B cell (primary cell): ENCODE results near the gene TRAF3. TPM values are rescaled to one million over a fixed set of nuclear protein-coding genes. Genes with fewer than 3 reads are reported as not detected.

ENCODE experiments used
- ATAC-seq: fragments of 200-7000 bp; cut with Tn5 transposase; one replicate; pipeline ENCODE4 v1.10.0; 2021; ENCODE audit warnings: low read depth, mild to moderate bottlenecking, moderate number of reproducible peaks, moderate library complexity
- CTCF ChIA-PET: fragments of 350-600 bp; sonication (Branson Sonifier 250); formaldehyde crosslinking; loops from one replicate; lab custom pipeline; 2021; ENCODE audit warnings: antibody characterized with exemption, inconsistent platforms; lab: Charles Lee
- POLR2A ChIA-PET: fragments of 350-600 bp; sonication (Branson Sonifier 250); formaldehyde crosslinking; loops from one replicate; lab custom pipeline; 2021; ENCODE audit warnings: antibody characterized with exemption; lab: Charles Lee
- DNase-seq: peaks from one replicate; pipeline ENCODE4 v3.0.0; 2013
- H2AFZ ChIP-seq: 2 replicates; pipeline ENCODE4 v1.6.1; 2012; ENCODE audit warnings: mild to moderate bottlenecking, low read depth, low read length; ENCODE audit not compliant: insufficient read depth, poor library complexity, severe bottlenecking
- H3K27ac ChIP-seq, 2 donors: 1 replicate in 1 of 2; 2 replicates in 1 of 2; pipeline ENCODE4 v1.5.1; 2012 to 2013; ENCODE audit warnings: low read length in 2 of 2, mild to moderate bottlenecking in 2 of 2, moderate library complexity in 1 of 2
- H3K27me3 ChIP-seq, 4 experiments: fragments of 200-600 bp in 1 of 4; sonication (generic) in 1 of 4; replicated peaks in 1 of 4; 1 replicate in 2 of 4; 2 replicates in 2 of 4; pipeline versions ENCODE4 v1.6.1 to v1.7.0; 2013 to 2016; ENCODE audit warnings: low read length in 3 of 4, mild to moderate bottlenecking in 2 of 4, mixed read lengths in 1 of 4, moderate library complexity in 1 of 4; ENCODE audit not compliant: insufficient read depth in 4 of 4, control insufficient read depth in 3 of 4; ENCODE audit errors: control extremely low read depth in 1 of 4
- H3K36me3 ChIP-seq, 2 experiments: replicated peaks in 1 of 2; 1 replicate in 1 of 2; 2 replicates in 1 of 2; pipeline versions ENCODE4 v1.6.1 to v1.7.1; 2013; ENCODE audit warnings: low read length in 1 of 2; ENCODE audit not compliant: insufficient read depth in 2 of 2, control insufficient read depth in 1 of 2; ENCODE audit errors: control extremely low read depth in 1 of 2, extremely low read depth in 1 of 2
- H3K4me1 ChIP-seq, 2 donors: fragments of 200-600 bp in 1 of 2; sonication (generic) in 1 of 2; 1 replicate in 1 of 2; 2 replicates in 1 of 2; pipeline versions ENCODE4 v1.5.1 to v1.6.1; 2013 to 2017; ENCODE audit warnings: low read length in 2 of 2; ENCODE audit not compliant: control insufficient read depth in 2 of 2, insufficient read depth in 2 of 2
- H3K4me2 ChIP-seq: replicated peaks from 2 replicates; pipeline ENCODE3; 2012; ENCODE audit warnings: mild to moderate bottlenecking, low read depth, low read length; ENCODE audit not compliant: poor library complexity, severe bottlenecking
- H3K4me3 ChIP-seq, 5 experiments: fragments of 200-600 bp in 1 of 5; sonication (generic) in 1 of 5; 1 replicate in 3 of 5; 2 replicates in 2 of 5; pipeline versions ENCODE4 v1.5.1 to v1.7.0; 2011 to 2016; ENCODE audit warnings: low read length in 4 of 5, mild to moderate bottlenecking in 4 of 5, low read depth in 2 of 5, control low read depth in 1 of 5, moderate library complexity in 1 of 5; ENCODE audit not compliant: insufficient read depth in 1 of 5; ENCODE audit errors: control extremely low read depth in 1 of 5, extremely low read depth in 1 of 5
- H3K79me2 ChIP-seq: fragments of 200-600 bp; sonication (generic); one replicate; pipeline ENCODE4 v1.6.0; 2016; ENCODE audit warnings: low read length; ENCODE audit not compliant: control insufficient read depth, insufficient read depth
- H3K9ac ChIP-seq: fragments of 200-600 bp; sonication (generic); 2 replicates; pipeline ENCODE4 v1.6.1; 2017; ENCODE audit warnings: mild to moderate bottlenecking, low read length, moderate library complexity
- H3K9me3 ChIP-seq, 3 donors: one replicate each; pipeline versions ENCODE4 v1.6.1 to v1.7.1; 2013; ENCODE audit warnings: low read length in 2 of 3; ENCODE audit not compliant: control insufficient read depth in 2 of 3, insufficient read depth in 1 of 3; ENCODE audit errors: control extremely low read depth in 1 of 3
- H4K20me1 ChIP-seq: 2 replicates; pipeline ENCODE4 v1.6.0; 2012; ENCODE audit warnings: mild to moderate bottlenecking, low read length; ENCODE audit not compliant: insufficient read depth, control insufficient read depth, poor library complexity, severe bottlenecking
- H3K27ac Mint-ChIP-seq: one replicate; pipeline ENCODE4 v1.8.0; 2021; ENCODE audit warnings: mixed read lengths
- H3K27me3 Mint-ChIP-seq: one replicate; pipeline ENCODE4 v1.8.0; 2021; ENCODE audit warnings: mixed read lengths
- H3K4me1 Mint-ChIP-seq: one replicate; pipeline ENCODE4 v1.8.0; 2021; ENCODE audit warnings: mixed read lengths
- H3K4me3 Mint-ChIP-seq: one replicate; pipeline ENCODE4 v1.8.0; 2021; ENCODE audit warnings: mixed read lengths
- H3K9me3 Mint-ChIP-seq: one replicate; pipeline ENCODE4 v1.8.0; 2022; ENCODE audit warnings: mixed read lengths; ENCODE audit not compliant: insufficient read depth
- CTCF ChIP-seq: fragments of 200-600 bp; IDR thresholded peaks from one replicate; pipeline ENCODE4 v1.8.0; 2022; ENCODE audit warnings: antibody characterized with exemption, mild to moderate bottlenecking
- EZH2 ChIP-seq: IDR thresholded peaks from 2 replicates; pipeline ENCODE4 v1.6.1; 2012; ENCODE audit warnings: borderline replicate concordance, low read depth, mild to moderate bottlenecking, moderate library complexity, low read length; ENCODE audit not compliant: insufficient read depth, poor library complexity, severe bottlenecking
- WGBS: methylation state at CpG from one replicate; pipeline ENCODE4 v1.1.5; 2013; ENCODE audit warnings: missing lambda C conversion rate; ENCODE audit not compliant: insufficient coverage; 5-methylcytosine and 5-hydroxymethylcytosine counted together
- intact Hi-C: fragments of 100-400 bp; cut with micrococcal nuclease; formaldehyde crosslinking; loops from one replicate; pipeline ENCODE4 v1.10.0; 2022
- polyA plus RNA-seq: library from polyadenylated mRNA; depleted of rRNA; stranded (reverse); fragments of >200 nt; gene quantifications from 2 replicates; pipeline ENCODE4 v1.2.3, GENCODE V29; 2012
- total RNA-seq, 2 donors: library from RNA; stranded (reverse); fragments of 120-200 nt in 1 of 2; gene quantifications; 1 replicate in 1 of 2; 2 replicates in 1 of 2; pipeline versions ENCODE4 v1.2.3 to v1.2.4, GENCODE V29; 2013 to 2022

Gene TRAF3
- total and polyA plus RNA-seq, 2 donors (not counting 1 experiment from before 2014, with no cell fraction given), result 42.8 to 89.8 TPM

DNA sequence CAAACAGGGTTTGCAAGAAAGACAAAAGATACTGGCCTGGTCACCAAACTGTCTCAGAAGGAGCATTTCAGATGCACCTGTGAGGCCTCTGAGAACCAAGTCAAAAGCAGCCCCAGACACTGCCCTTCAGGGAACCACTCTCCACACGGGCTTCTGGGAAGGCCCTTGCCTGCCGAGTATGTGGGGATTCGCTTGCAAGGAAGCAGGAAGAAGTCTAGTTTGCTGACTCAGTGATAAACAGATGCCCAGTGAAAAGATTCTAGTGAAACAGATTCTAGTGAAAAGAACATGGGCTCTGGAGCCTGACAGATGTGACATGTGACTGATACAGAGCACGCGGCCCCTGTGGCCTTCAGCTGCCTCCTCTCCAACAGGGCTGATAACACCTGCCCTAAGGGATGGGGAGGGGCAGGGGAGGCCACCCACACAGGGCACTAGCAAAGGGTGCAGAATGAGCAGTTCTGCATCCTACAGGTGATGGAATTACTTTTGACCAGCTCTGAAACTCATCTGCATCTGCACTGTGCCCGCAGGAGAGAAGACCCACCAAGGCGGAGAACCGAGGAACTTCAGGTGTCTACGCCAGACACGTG, 164.3 kb downstream of the TRAF3 start:
- intact Hi-C loops, result no loop called here
- ATAC-seq (peak; percentile 32), DNase-seq (no peak)
- Mint-ChIP-seq H3K4me1 (peaks cover 16% of the 10 kb centered on the region), H3K4me3 (no peak overlapping the region), H3K27me3 (no peaks in the 10 kb centered on the region), H3K27ac (peak overlapping the region; percentile 5), H3K9me3 (no peaks in the 10 kb centered on the region)
- no peaks in the 10 kb centered on the region for H4K20me1 ChIP-seq
- H3K79me2 ChIP-seq, result no peaks in the 10 kb centered on the region
- H3K4me1 ChIP-seq, result peaks cover 0 to 18% of the 10 kb centered on the region in 2 donors
- ChIA-PET POLR2A (interaction anchor here (0.6 to 1.6 kb wide), 2 partner anchors 10 to 659 kb away, joined by 3 to 6 read pairs; no protein-coding TSS in a partner anchor), CTCF (no interaction called here)
- no peak overlapping the region for H3K4me3 ChIP-seq
- no peaks in the 10 kb centered on the region for H3K27me3 ChIP-seq
- no peaks in the 10 kb centered on the region for H3K9me3 ChIP-seq
- no peak overlapping the region for H3K4me2 ChIP-seq
- TF ChIP-seq EZH2, result no peak
- no peak for TF ChIP-seq CTCF
- H3K27ac ChIP-seq, result no peak overlapping the region
- WGBS, result 72% methylated on average over 10 of the region's 10 CpGs
- H3K9ac ChIP-seq, result no peak overlapping the region
- H2AFZ ChIP-seq, result no peak overlapping the region
- peaks cover 0 to 8% of the 10 kb centered on the region in 2 experiments for H3K36me3 ChIP-seq

- Mint-ChIP-seq H3K27me3 (no peaks in the 10 kb centered on the region), H3K9me3 (no peaks in the 10 kb centered on the region), H3K4me3 (no peak overlapping the region), H3K27ac (peak overlapping the region; percentile 26), H3K4me1 (peaks cover 20% of the 10 kb centered on the region)
- peaks cover 0 to 23% of the 10 kb centered on the region in 2 donors for H3K4me1 ChIP-seq
- no peak for ATAC-seq
- POLR2A ChIA-PET, result interaction anchor here (0.6 to 1.6 kb wide), 2 partner anchors 11 to 658 kb away, joined by 3 to 6 read pairs; no protein-coding TSS in a partner anchor
- H3K27ac ChIP-seq, result no peak overlapping the region
- CTCF ChIA-PET, result no interaction called here
- no peak for DNase-seq
- intact Hi-C loops, result no loop called here
- no peaks in the 10 kb centered on the region for H3K79me2 ChIP-seq
- WGBS, result 78% methylated on average over 10 of the region's 13 CpGs
- H2AFZ ChIP-seq, result no peak overlapping the region
- peaks cover 0 to 8% of the 10 kb centered on the region in 2 experiments for H3K36me3 ChIP-seq
- no peak overlapping the region for H3K4me2 ChIP-seq
- no peak for TF ChIP-seq EZH2
- TF ChIP-seq CTCF, result no peak
- no peaks in the 10 kb centered on the region for H3K27me3 ChIP-seq
- no peak overlapping the region for H3K4me3 ChIP-seq
- no peaks in the 10 kb centered on the region for H3K9me3 ChIP-seq
- no peaks in the 10 kb centered on the region for H4K20me1 ChIP-seq
- no peak overlapping the region for H3K9ac ChIP-seq
These were observed 164.8 kb downstream of the TRAF3 start for GRCh38 chr14:102942069-102942468.
